OCI-LY7 (cell line): ENCODE measurements around the gene ZC3H4. TPM values are rescaled to one million over a fixed set of nuclear protein-coding genes. Genes with fewer than 3 reads are reported as not detected.
A peak's percentile ranks its signal among the peaks of the same experiment; 100 is the strongest.

Experiments
- BruUV-seq: library from RNA; stranded (reverse); fragments of 400-500 nt; replicated peaks from 2 replicates; lab custom pipeline; 2021; lab: Mats Ljungman, UMichigan
- CTCF ChIA-PET: fragments of 300-600 bp; sonication (Branson Sonifier 250); formaldehyde crosslinking; loops from one replicate; lab custom pipeline; 2022; ENCODE audit warnings: antibody characterized with exemption; ENCODE audit not compliant: unreplicated experiment; lab: Charles Lee
- POLR2A ChIA-PET: fragments of 300-600 bp; sonication (Branson Sonifier 250); formaldehyde crosslinking; loops from one replicate; lab custom pipeline; 2022; ENCODE audit warnings: antibody characterized with exemption; lab: Charles Lee
- DNase-seq: peaks from one replicate; pipeline ENCODE4 v3.0.0-alpha.2; 2015; ENCODE audit warnings: low spot score
- H2AFZ ChIP-seq: fragments of 200-600 bp; sonication (generic), shearing (Covaris generic); 2 replicates; pipeline ENCODE4 v1.6.1; 2014; ENCODE audit warnings: mild to moderate bottlenecking, antibody characterized with exemption, low read length, moderate library complexity
- H3K27ac ChIP-seq: fragments of 200-600 bp; sonication (generic); 2 replicates; pipeline ENCODE4 v1.5.1; 2014; ENCODE audit warnings: mixed run types, low read depth, mild to moderate bottlenecking, moderate library complexity, low read length, inconsistent platforms; ENCODE audit not compliant: poor library complexity, severe bottlenecking
- H3K36me3 ChIP-seq: fragments of 200-600 bp; sonication (generic); 2 replicates; pipeline ENCODE4 v1.6.1; 2014; ENCODE audit warnings: mild to moderate bottlenecking, antibody characterized with exemption, low read length, moderate library complexity, mixed read lengths; ENCODE audit not compliant: insufficient read depth
- H3K4me1 ChIP-seq: fragments of 200-600 bp; sonication (generic); 2 replicates; pipeline ENCODE4 v1.5.1; 2014; ENCODE audit warnings: mild to moderate bottlenecking, low read length; ENCODE audit not compliant: insufficient read depth, poor library complexity, severe bottlenecking
- H3K4me2 ChIP-seq: fragments of 200-600 bp; sonication (generic); 2 replicates; pipeline ENCODE4 v1.6.1; 2014; ENCODE audit warnings: mild to moderate bottlenecking, low read length
- H3K4me3 ChIP-seq: fragments of 200-600 bp; sonication (generic); 2 replicates; pipeline ENCODE4 v1.5.1; 2014; ENCODE audit warnings: mild to moderate bottlenecking, low read depth, low read length; ENCODE audit not compliant: poor library complexity, severe bottlenecking
- H3K79me2 ChIP-seq: fragments of 200-600 bp; sonication (generic); 2 replicates; pipeline ENCODE4 v1.6.1; 2016; ENCODE audit warnings: low read depth, mild to moderate bottlenecking, low read length, moderate library complexity, mixed read lengths; ENCODE audit not compliant: insufficient read depth
- H3K9me2 ChIP-seq: fragments of 200-600 bp; sonication (generic); 2 replicates; pipeline ENCODE4 v1.6.1; 2016; ENCODE audit warnings: mild to moderate bottlenecking, low read length, mixed read lengths; ENCODE audit not compliant: insufficient read depth
- H3K9me3 ChIP-seq: fragments of 200-600 bp; sonication (generic); 2 replicates; pipeline ENCODE4 v1.6.1; 2014; ENCODE audit warnings: mild to moderate bottlenecking, mixed run types, low read length, mixed read lengths
- H4K20me1 ChIP-seq: fragments of 200-600 bp; sonication (generic); 2 replicates; pipeline ENCODE4 v1.6.1; 2014; ENCODE audit warnings: mild to moderate bottlenecking, antibody characterized with exemption, low read length, moderate library complexity, mixed read lengths; ENCODE audit not compliant: insufficient read depth
- EZH2phosphoT487 ChIP-seq: fragments of 200-600 bp; sonication (generic); IDR thresholded peaks from 2 replicates; pipeline ENCODE4 v1.6.1; 2018; ENCODE audit warnings: low read depth, borderline replicate concordance, mild to moderate bottlenecking, mixed run types, antibody characterized with exemption, low read length, moderate library complexity, mixed read lengths
- intact Hi-C: fragments of 100-400 bp; cut with micrococcal nuclease; formaldehyde crosslinking; loops from one replicate; pipeline ENCODE4 v1.10.0; 2022; ENCODE audit not compliant: unreplicated experiment
- total RNA-seq, 2 experiments: library from RNA; depleted of rRNA in 1 of 2; stranded (reverse); fragments of >200 nt in 1 of 2; shearing (Covaris generic) in 1 of 2; gene quantifications; 2 replicates each; pipeline ENCODE4 v1.2.3, GENCODE V29; 2014 to 2022
- TF ChIP-seq, protein P1 (sequence below): fragments of 200-600 bp; sonication (generic); conservative IDR thresholded peaks from 2 replicates; pipeline ENCODE4 v1.5.1; 2014; ENCODE audit warnings: mild to moderate bottlenecking, antibody characterized with exemption, low read length, moderate library complexity, mixed read lengths

ZC3H4 gene
- total RNA-seq, 2 experiments from 2014 or later = 23.0 to 76.8 TPM

DNA sequence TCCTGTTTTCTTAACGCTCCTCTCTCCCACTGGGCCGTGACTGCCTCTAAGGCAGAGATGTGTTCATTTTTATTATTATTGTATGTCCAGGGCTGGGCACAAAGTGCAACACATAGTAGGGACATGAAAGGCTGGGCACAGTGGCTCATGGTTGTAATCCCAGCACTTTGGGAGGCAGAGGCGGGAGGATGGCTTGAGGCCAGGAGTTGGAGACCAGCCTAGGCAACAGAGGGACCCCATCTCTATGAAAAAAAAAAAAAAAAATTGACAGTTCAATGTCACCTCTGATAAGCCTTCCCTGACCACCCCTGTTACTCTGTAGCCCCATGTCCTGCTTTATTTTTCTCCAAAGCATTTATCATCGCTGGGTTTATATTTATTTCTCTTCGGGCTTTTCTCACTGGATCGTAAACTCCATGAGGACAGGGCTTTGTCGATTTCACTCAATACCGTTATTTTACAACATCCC lies 16.6 kb upstream of the ZC3H4 start:
- peaks cover 38% of the 10 kb centered on the region for H3K36me3 ChIP-seq
- no peak for DNase-seq
- peaks cover 17% of the 10 kb centered on the region for H4K20me1 ChIP-seq
- ChIA-PET CTCF (no interaction called here), POLR2A (interaction anchor here (0.6 to 2.7 kb wide), 3 partner anchors 17 to 81 kb away, joined by 5 to 12 read pairs (median 5); partner anchors contain the start of gene ZC3H4)
- H3K9me3 ChIP-seq = no peaks in the 10 kb centered on the region
- no peaks in the 10 kb centered on the region for H3K9me2 ChIP-seq
- no peak overlapping the region for H3K4me2 ChIP-seq
- peaks cover 35% of the 10 kb centered on the region for H3K4me1 ChIP-seq
- H3K79me2 ChIP-seq = peaks cover 44% of the 10 kb centered on the region
- BruUV-seq = no TSS peak
- no peak overlapping the region for H3K4me3 ChIP-seq
- intact Hi-C loops = loop anchor here (1.0 kb wide), 1 partner anchor 114 kb away; no protein-coding TSS in a partner anchor
- peak overlapping the region; percentile 92 for H2AFZ ChIP-seq
- H3K27ac ChIP-seq = peak overlapping the region; percentile 9
- no peak for TF ChIP-seq EZH2phosphoT487
- TF ChIP-seq, protein P1, sequence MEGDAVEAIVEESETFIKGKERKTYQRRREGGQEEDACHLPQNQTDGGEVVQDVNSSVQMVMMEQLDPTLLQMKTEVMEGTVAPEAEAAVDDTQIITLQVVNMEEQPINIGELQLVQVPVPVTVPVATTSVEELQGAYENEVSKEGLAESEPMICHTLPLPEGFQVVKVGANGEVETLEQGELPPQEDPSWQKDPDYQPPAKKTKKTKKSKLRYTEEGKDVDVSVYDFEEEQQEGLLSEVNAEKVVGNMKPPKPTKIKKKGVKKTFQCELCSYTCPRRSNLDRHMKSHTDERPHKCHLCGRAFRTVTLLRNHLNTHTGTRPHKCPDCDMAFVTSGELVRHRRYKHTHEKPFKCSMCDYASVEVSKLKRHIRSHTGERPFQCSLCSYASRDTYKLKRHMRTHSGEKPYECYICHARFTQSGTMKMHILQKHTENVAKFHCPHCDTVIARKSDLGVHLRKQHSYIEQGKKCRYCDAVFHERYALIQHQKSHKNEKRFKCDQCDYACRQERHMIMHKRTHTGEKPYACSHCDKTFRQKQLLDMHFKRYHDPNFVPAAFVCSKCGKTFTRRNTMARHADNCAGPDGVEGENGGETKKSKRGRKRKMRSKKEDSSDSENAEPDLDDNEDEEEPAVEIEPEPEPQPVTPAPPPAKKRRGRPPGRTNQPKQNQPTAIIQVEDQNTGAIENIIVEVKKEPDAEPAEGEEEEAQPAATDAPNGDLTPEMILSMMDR = no peak

DNA sequence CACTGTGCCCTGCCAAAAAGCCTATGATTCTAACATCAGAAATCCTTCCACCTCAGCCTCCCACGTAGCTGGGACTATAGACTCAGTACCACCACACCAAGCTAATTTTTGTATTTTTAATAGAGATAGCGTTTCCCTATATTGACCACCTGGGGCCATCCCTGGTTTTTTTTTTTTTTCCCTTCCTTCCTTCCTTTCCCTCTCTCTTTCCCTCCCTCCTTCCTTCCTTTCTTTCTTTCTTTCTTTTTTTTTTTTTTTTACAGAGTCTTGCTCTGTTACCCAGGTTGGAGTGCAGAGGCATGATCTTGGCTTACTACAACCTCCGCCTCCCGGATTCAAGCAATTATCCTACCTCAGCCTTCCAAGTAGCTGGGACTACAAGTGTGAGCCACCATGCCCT lies 16.0 kb upstream of the ZC3H4 start:
- Histone ChIP-seq H3K27ac (no peak overlapping the region), H3K4me2 (no peak overlapping the region), H3K4me3 (no peak overlapping the region), H3K4me1 (peaks cover 33% of the 10 kb centered on the region), H2AFZ (peak overlapping the region; percentile 92), H3K9me3 (no peaks in the 10 kb centered on the region), H3K36me3 (peaks cover 32% of the 10 kb centered on the region), H3K79me2 (peaks cover 39% of the 10 kb centered on the region), H3K9me2 (no peaks in the 10 kb centered on the region), H4K20me1 (peaks cover 16% of the 10 kb centered on the region; the same call in 1 of the 2 replicates)
- no peak for TF ChIP-seq EZH2phosphoT487
- TF ChIP-seq, protein P1 = no peak
- ChIA-PET POLR2A (interaction anchor here (0.6 kb wide), 1 partner anchor 81 kb away, joined by 5 read pairs; no protein-coding TSS in a partner anchor), CTCF (no interaction called here)
- DNase-seq = no peak
- intact Hi-C loops = no loop called here
- no TSS peak for BruUV-seq

DNA sequence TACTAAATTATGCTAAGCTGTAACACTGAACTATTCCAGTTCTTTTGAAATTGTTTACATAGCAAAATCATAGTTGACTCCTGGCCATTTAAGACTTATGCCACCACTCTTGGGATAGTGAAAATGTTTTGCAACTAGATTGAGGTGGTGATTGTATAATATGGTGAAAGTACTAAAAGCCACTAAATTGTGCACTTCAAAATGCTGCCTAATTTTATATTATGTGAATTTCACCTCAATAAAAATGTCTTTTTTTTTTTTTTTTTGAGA lies 12.0 kb upstream of the ZC3H4 start:
- BruUV-seq = no TSS peak
- POLR2A ChIA-PET = interaction anchor here (0.7 kb wide), 1 partner anchor 26 kb away, joined by 4 read pairs; no protein-coding TSS in a partner anchor
- Histone ChIP-seq H3K4me1 (peaks cover 7% of the 10 kb centered on the region), H3K36me3 (no peaks in the 10 kb centered on the region), H3K4me2 (no peak overlapping the region), H3K79me2 (no peaks in the 10 kb centered on the region), H3K4me3 (no peak overlapping the region), H3K27ac (no peak overlapping the region), H3K9me2 (no peaks in the 10 kb centered on the region), H3K9me3 (no peaks in the 10 kb centered on the region), H2AFZ (no peak overlapping the region), H4K20me1 (no peaks in the 10 kb centered on the region)
- DNase-seq = no peak
- intact Hi-C loops = loop anchor here (1.0 to 2.0 kb wide), 2 partner anchors 46 to 113 kb away; no protein-coding TSS in a partner anchor
- TF ChIP-seq, protein P1 = no peak
- TF ChIP-seq EZH2phosphoT487 = no peak
- CTCF ChIA-PET = no interaction called here
